ENCODE data around the gene MNAT1.

MNAT1 gene

DNA sequence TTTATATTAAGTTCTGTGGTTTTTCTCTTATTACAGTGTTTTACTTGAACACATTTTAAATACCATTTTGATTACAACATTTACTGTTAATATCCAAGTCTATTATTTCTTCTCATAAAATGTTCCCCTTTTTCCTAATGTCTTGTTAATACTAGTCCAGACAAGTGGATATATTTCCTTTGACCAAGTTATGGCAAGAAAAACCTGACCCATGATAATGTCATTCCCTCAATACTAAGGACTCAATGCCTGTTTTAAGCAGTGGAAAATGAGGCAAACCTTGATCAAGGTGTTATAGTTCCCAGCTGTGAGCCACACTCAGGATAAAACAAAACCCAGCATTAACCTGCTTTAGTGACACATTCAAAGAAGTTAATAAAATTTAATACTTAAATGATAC, 234.1 kb downstream of the MNAT1 start:
- TF ChIP-seq FOXP2 (optimal IDR thresholded peaks at IDR 0.05; ENCODE audit: borderline replicate concordance, extremely low read depth, extremely low read length, insufficient read depth) (no peak), REST (IDR thresholded peaks at IDR 0.05; ENCODE audit: insufficient read depth in 1 of 2, low read depth in 2 of 2, low read length in 2 of 2) (no peak), TAF1 (IDR thresholded peaks at IDR 0.05; ENCODE audit: borderline replicate concordance, insufficient read depth, low read length) (no peak), SIN3A (IDR thresholded peaks at IDR 0.05; ENCODE audit: borderline replicate concordance, insufficient read depth, low read length) (no peak), POLR2AphosphoS5 (IDR thresholded peaks at IDR 0.05; ENCODE audit: low read depth, low read length) (no peak)

DNA sequence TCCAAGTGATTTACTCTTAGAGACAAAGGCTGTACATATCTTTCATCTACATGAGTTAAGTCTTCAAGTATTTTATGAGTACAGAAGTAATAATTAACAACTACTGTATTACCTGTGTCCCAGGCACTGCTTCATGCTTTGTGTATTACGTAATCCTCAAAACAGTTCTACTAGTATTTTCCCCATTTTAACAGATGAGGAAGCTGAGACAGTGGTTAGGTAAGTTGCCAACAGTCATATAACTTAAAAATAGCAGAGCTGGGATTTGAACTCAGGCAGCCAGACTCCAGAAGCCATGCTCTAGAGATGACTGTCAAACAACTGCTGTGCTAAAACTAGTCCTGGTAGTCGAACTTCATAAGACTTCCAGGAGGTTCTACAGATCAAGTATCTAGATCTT, 235.6 kb downstream of the MNAT1 start:
- TF ChIP-seq POLR2AphosphoS5 (IDR thresholded peaks at IDR 0.05; ENCODE audit: low read depth, low read length) = no peak

DNA sequence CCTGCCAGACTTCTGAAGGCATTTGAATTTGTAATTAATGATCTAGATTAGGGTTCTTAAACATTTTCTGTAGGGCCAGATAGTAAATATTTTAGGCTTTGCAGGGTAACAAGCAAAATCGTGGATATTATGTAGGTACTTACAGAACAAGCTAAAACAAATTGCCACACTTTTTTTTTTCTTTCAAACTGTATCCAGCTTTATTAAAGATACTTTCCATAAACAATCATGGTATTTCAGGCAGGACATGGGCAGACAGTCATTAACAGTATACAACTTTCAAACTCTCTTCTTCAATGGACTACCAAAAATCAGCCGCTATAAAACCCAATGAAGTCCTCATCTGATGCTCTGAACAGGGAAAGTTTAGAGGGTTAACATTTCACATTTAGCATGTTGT, 236.7 kb downstream of the MNAT1 start:
- TF ChIP-seq POLR2AphosphoS5 (IDR thresholded peaks at IDR 0.05; ENCODE audit: low read depth, low read length) (no peak), FOXP2 (optimal IDR thresholded peaks at IDR 0.05; ENCODE audit: borderline replicate concordance, extremely low read depth, extremely low read length, insufficient read depth) (no peak), TAF1 (IDR thresholded peaks at IDR 0.05; ENCODE audit: borderline replicate concordance, insufficient read depth, low read length) (no peak), REST (IDR thresholded peaks at IDR 0.05; ENCODE audit: insufficient read depth in 1 of 2, low read depth in 2 of 2, low read length in 2 of 2) (no peak), SIN3A (IDR thresholded peaks at IDR 0.05; ENCODE audit: borderline replicate concordance, insufficient read depth, low read length) (no peak)

DNA sequence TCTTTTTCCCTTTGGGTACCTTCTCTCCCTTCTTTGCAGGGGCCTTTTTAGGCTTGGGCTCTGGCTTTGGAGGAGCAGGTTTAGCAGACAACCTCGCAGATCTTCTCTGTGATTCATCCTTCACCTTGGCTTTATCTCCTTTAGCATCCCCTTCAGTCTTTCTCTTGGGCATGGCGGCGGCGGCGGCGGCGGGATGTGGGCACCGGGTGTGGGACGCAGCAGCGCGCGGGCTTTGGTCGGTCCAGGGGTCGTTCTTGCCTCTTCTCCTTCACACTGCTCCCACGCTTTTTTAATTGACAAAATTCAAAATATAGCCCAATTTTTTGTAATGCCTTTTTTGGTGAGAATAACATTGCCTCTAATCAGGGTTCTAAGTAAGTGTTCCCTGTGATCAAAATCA, 237.7 kb downstream of the MNAT1 start:
- TF ChIP-seq SIN3A (IDR thresholded peaks at IDR 0.05; ENCODE audit: borderline replicate concordance, insufficient read depth, low read length) (no peak), TAF1 (IDR thresholded peaks at IDR 0.05; ENCODE audit: borderline replicate concordance, insufficient read depth, low read length) (no peak), FOXP2 (optimal IDR thresholded peaks at IDR 0.05; ENCODE audit: borderline replicate concordance, extremely low read depth, extremely low read length, insufficient read depth) (no peak), POLR2AphosphoS5 (IDR thresholded peaks at IDR 0.05; ENCODE audit: low read depth, low read length) (no peak), REST (IDR thresholded peaks at IDR 0.05; ENCODE audit: insufficient read depth in 1 of 2, low read depth in 2 of 2, low read length in 2 of 2) (no peak)

DNA sequence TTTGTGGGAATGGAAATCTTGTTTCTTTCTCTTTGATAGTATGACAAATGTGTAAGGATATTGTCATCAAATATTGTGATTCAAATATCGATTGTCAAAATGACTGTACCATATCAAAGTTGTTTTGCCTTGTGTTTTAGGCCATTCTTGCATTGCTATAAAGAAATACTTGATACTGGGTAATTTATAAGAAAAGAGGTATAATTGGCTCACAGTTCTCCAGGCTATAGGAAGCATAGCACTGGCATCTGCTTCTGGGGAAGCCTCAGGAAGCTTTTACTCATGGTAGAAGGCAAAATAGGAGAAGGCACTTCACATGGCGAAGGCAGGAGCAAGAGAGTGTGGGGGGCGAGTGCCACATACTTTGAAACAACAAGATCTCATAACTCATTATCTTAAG, 238.5 kb downstream of the MNAT1 start:
- TF ChIP-seq REST (IDR thresholded peaks at IDR 0.05; ENCODE audit: insufficient read depth in 1 of 2, low read depth in 2 of 2, low read length in 2 of 2) (no peak), SIN3A (IDR thresholded peaks at IDR 0.05; ENCODE audit: borderline replicate concordance, insufficient read depth, low read length) (no peak), TAF1 (IDR thresholded peaks at IDR 0.05; ENCODE audit: borderline replicate concordance, insufficient read depth, low read length) (no peak)
